Uterus (tissue), 2 donors: ENCODE measurements around the gene ARID4B.

Source experiments
- POLR2A ChIP-seq, 2 donors: fragments of 450-650 bp; IDR thresholded peaks; one replicate each; pipeline ENCODE4 v1.6.1; 2016; ENCODE audit warnings: antibody characterized with exemption in 2 of 2, mild to moderate bottlenecking in 1 of 2, moderate library complexity in 1 of 2
- TF ChIP-seq, protein P1 (sequence below), 4 experiments: fragments of 200-600 bp in 2 of 4; fragments of 450-650 bp in 2 of 4; sonication (generic) in 2 of 4; IDR thresholded peaks; one replicate each; pipeline ENCODE4 v1.5.1; 2016 to 2019; ENCODE audit warnings: antibody characterized with exemption in 4 of 4, mild to moderate bottlenecking in 2 of 4, moderate library complexity in 1 of 4

- TF ChIP-seq POLR2A (IDR thresholded peaks at IDR 0.05): no peak
- TF ChIP-seq, protein P1, sequence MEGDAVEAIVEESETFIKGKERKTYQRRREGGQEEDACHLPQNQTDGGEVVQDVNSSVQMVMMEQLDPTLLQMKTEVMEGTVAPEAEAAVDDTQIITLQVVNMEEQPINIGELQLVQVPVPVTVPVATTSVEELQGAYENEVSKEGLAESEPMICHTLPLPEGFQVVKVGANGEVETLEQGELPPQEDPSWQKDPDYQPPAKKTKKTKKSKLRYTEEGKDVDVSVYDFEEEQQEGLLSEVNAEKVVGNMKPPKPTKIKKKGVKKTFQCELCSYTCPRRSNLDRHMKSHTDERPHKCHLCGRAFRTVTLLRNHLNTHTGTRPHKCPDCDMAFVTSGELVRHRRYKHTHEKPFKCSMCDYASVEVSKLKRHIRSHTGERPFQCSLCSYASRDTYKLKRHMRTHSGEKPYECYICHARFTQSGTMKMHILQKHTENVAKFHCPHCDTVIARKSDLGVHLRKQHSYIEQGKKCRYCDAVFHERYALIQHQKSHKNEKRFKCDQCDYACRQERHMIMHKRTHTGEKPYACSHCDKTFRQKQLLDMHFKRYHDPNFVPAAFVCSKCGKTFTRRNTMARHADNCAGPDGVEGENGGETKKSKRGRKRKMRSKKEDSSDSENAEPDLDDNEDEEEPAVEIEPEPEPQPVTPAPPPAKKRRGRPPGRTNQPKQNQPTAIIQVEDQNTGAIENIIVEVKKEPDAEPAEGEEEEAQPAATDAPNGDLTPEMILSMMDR (IDR thresholded peaks at IDR 0.05): no peak
These were observed 40.6 kb downstream of the ARID4B start for GRCh38 chr1:235287208-235287882.
